ENCODE data around the gene KIF1C. TPM values are rescaled to one million over a fixed set of nuclear protein-coding genes. Genes with fewer than 3 reads are reported as not detected.
A peak's percentile ranks its signal among the peaks of the same experiment; 100 is the strongest.

The KIF1C gene
- total RNA-seq, 2 donors from 2014 or later = 108 to 133 TPM

- no peak for TF ChIP-seq CTCF (conservative IDR thresholded peaks at IDR 0.05)
- no peak overlapping the region for H3K27ac Mint-ChIP-seq
- H3K4me3 Mint-ChIP-seq = no peak overlapping the region
- peak overlapping the region; percentile 90 for H3K4me3 ChIP-seq (ENCODE audit: low read length)
- H3K27ac ChIP-seq (ENCODE audit: low read depth, low read length) = peak overlapping the region; percentile 95
- no peaks in the 10 kb centered on the region for H3K27me3 ChIP-seq (ENCODE audit: control insufficient read depth, insufficient read depth, low read length, poor library complexity, severe bottlenecking)
- peaks cover 6% of the 10 kb centered on the region for H3K4me1 ChIP-seq (ENCODE audit: control insufficient read depth, insufficient read depth, low read length)
- H3K36me3 Mint-ChIP-seq (ENCODE audit: low read depth) = peaks cover 31% of the 10 kb centered on the region
- H3K9me3 ChIP-seq (ENCODE audit: control insufficient read depth, low read length) = peaks cover 5% of the 10 kb centered on the region
- 0 to 2% methylated on average over 14 to 42 of the region's 42 CpGs for WGBS, 2 experiments (ENCODE audit: insufficient coverage in 1 of 2, insufficient read length in 1 of 2)
- peak; percentile 100 for DNase-seq
- H3K4me1 Mint-ChIP-seq = peaks cover 18% of the 10 kb centered on the region
- no peaks in the 10 kb centered on the region for H3K27me3 Mint-ChIP-seq (ENCODE audit: insufficient read depth)
- peaks cover 42% of the 10 kb centered on the region for H3K36me3 ChIP-seq (ENCODE audit: control insufficient read depth, insufficient read depth, low read length)
- peaks cover 12% of the 10 kb centered on the region for H3K9me3 Mint-ChIP-seq
- peak overlapping the region; percentile 79 for H3K9ac ChIP-seq (ENCODE audit: extremely low read depth, low read length, poor library complexity, severe bottlenecking)
Observed at GRCh38 chr17:4966844-4967538, 30.8 kb upstream of the KIF1C start.

DNA sequence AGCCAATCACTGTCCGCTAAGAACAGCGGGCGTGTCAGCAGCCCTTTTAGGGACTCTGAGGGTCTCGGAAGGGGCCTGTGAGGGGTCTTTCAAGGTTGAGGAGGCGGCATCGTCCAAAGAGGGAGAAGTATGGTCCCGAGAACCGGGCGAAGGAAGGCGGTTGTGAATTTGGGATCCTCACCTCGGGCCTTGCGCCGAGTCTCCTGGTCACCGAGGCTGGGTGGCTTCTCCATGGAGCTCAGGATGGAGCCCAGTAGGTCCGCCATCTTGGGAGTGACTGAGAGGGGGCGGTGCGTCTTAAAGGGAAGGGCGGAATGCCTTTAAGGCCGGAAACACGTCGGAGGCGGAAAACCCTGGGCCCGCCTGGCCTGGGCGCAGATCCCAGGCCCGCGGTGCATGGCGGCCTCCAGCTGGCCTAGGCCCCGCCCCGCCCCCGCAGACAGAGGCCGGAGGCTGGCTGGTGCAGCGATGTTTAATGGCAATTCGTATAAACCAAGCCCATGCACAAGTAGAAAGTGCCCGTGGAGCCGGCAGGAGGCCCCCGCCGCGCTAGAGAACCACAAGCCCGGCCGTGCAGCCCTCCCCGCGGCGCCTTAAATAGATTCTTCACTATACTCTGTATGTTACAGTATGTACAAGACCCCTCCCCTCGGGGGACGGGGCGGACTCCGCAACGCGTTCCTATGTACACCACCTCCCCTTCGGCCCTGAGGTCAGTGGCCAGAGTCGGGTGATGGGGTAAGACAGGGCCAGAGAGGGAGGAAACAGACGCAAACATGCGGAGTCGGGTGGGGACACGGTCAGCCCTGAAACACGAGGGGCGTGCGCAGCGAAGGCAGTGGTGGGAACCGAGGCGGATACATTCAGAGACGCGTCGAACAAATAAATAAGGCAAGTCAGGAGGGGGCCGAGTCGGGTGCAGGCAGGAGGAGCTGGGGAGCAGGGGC, 29.9 kb upstream of the KIF1C start, which contains the start of gene SPAG7:
Gene SPAG7, minus strand, starts transcription at position 279 of the 947 bp plus-strand sequence. Its CDS starts 13 bp downstream, at position 266.
- H3K9ac ChIP-seq (ENCODE audit: extremely low read depth, low read length, poor library complexity, severe bottlenecking) = peak within 1 kb of the TSS; percentile 79
- no peak within 1 kb of the TSS for H3K27ac Mint-ChIP-seq
- peaks cover 46% of the 10 kb centered on the region for H3K36me3 ChIP-seq (ENCODE audit: control insufficient read depth, insufficient read depth, low read length)
- peaks cover 25% of the 10 kb centered on the region for H3K4me1 Mint-ChIP-seq
- WGBS, 2 experiments (ENCODE audit: insufficient coverage in 1 of 2, insufficient read length in 1 of 2) = 0 to 7% methylated on average over 32 to 66 of the region's 66 CpGs
- H3K27ac ChIP-seq (ENCODE audit: low read depth, low read length) = peak within 1 kb of the TSS; percentile 95
- peak; percentile 99 for DNase-seq
- H3K36me3 Mint-ChIP-seq (ENCODE audit: low read depth) = peaks cover 31% of the 10 kb centered on the region
- no peak for TF ChIP-seq CTCF (conservative IDR thresholded peaks at IDR 0.05)
- H3K4me3 ChIP-seq (ENCODE audit: low read length) = peak within 1 kb of the TSS; percentile 90
- peaks cover 5% of the 10 kb centered on the region for H3K9me3 ChIP-seq (ENCODE audit: control insufficient read depth, low read length)
- peaks cover 12% of the 10 kb centered on the region for H3K9me3 Mint-ChIP-seq
- no peaks in the 10 kb centered on the region for H3K27me3 ChIP-seq (ENCODE audit: control insufficient read depth, insufficient read depth, low read length, poor library complexity, severe bottlenecking)
- peaks cover 3% of the 10 kb centered on the region for H3K27me3 Mint-ChIP-seq (ENCODE audit: insufficient read depth)
- peaks cover 6% of the 10 kb centered on the region for H3K4me1 ChIP-seq (ENCODE audit: control insufficient read depth, insufficient read depth, low read length)
- no peak within 1 kb of the TSS for H3K4me3 Mint-ChIP-seq

- H3K9me3 ChIP-seq (ENCODE audit: control insufficient read depth, low read length) = peaks cover 5% of the 10 kb centered on the region
- 8 to 19% methylated on average over 10 to 23 of the region's 23 CpGs for WGBS, 2 experiments (ENCODE audit: insufficient coverage in 1 of 2, insufficient read length in 1 of 2)
- H3K9me3 Mint-ChIP-seq = peaks cover 12% of the 10 kb centered on the region
- H3K27me3 ChIP-seq (ENCODE audit: control insufficient read depth, insufficient read depth, low read length, poor library complexity, severe bottlenecking) = no peaks in the 10 kb centered on the region
- no peak for TF ChIP-seq CTCF (conservative IDR thresholded peaks at IDR 0.05)
- no peak overlapping the region for H3K27ac Mint-ChIP-seq
- peaks cover 5% of the 10 kb centered on the region for H3K27me3 Mint-ChIP-seq (ENCODE audit: insufficient read depth)
- no peak overlapping the region for H3K4me3 Mint-ChIP-seq
- H3K4me1 Mint-ChIP-seq = peaks cover 28% of the 10 kb centered on the region
- H3K36me3 ChIP-seq (ENCODE audit: control insufficient read depth, insufficient read depth, low read length) = peaks cover 48% of the 10 kb centered on the region
- H3K4me1 ChIP-seq (ENCODE audit: control insufficient read depth, insufficient read depth, low read length) = peaks cover 6% of the 10 kb centered on the region
- DNase-seq = peak; percentile 83
- peak overlapping the region; percentile 79 for H3K9ac ChIP-seq (ENCODE audit: extremely low read depth, low read length, poor library complexity, severe bottlenecking)
- H3K36me3 Mint-ChIP-seq (ENCODE audit: low read depth) = peaks cover 29% of the 10 kb centered on the region
- peak overlapping the region; percentile 90 for H3K4me3 ChIP-seq (ENCODE audit: low read length)
- H3K27ac ChIP-seq (ENCODE audit: low read depth, low read length) = peak overlapping the region; percentile 95
Observed at GRCh38 chr17:4968486-4969046, 29.2 kb upstream of the KIF1C start.

Measured in endodermal cell (in vitro differentiated cells).